Body of pancreas (tissue), 4 donors: Measurements from ENCODE around the gene BTBD10. TPM values are rescaled to one million over a fixed set of nuclear protein-coding genes. Genes with fewer than 3 reads are reported as not detected.

Experiments
- ATAC-seq: fragments of 150-250 bp; one replicate; pipeline ENCODE4 v1.9.1; 2016
- DNase-seq, 4 donors: peaks; one replicate each; pipeline ENCODE4 v3.0.0-alpha.2; 2019
- H3K27ac ChIP-seq, 4 donors: fragments of 200-600 bp; sonication (generic); 1 replicate in 3 of 4; 2 replicates in 1 of 4; pipeline versions ENCODE4 v1.5.1 to v1.6.1; 2016 to 2019; ENCODE audit warnings: mild to moderate bottlenecking in 1 of 4, mixed read lengths in 1 of 4, moderate library complexity in 1 of 4
- H3K27me3 ChIP-seq, 2 donors: fragments of 200-600 bp; sonication (generic); one replicate each; pipeline ENCODE4 v1.6.0; 2016; ENCODE audit warnings: mild to moderate bottlenecking in 1 of 2
- H3K36me3 ChIP-seq, 2 donors: fragments of 200-600 bp; sonication (generic); replicated peaks in 1 of 2; 2 replicates each; pipeline ENCODE4 v1.5.1; 2016; ENCODE audit warnings: low read depth in 2 of 2; ENCODE audit not compliant: insufficient read depth in 1 of 2
- H3K4me1 ChIP-seq: fragments of 200-600 bp; sonication (generic); one replicate; pipeline ENCODE4 v1.6.0; 2016
- H3K4me3 ChIP-seq, 2 donors: fragments of 200-600 bp; sonication (generic); 1 replicate in 1 of 2; 2 replicates in 1 of 2; pipeline ENCODE4 v1.5.1; 2016 to 2019
- H3K9me3 ChIP-seq, 3 donors: fragments of 200-600 bp; sonication (generic); 1 replicate in 2 of 3; 2 replicates in 1 of 3; pipeline ENCODE4 v1.5.1; 2016
- POLR2A ChIP-seq, 3 donors: fragments of 450-650 bp; IDR thresholded peaks; one replicate each; pipeline ENCODE4 v1.6.1; 2016; ENCODE audit warnings: antibody characterized with exemption in 3 of 3, mild to moderate bottlenecking in 2 of 3
- WGBS, 2 donors: methylation state at CpG; one replicate each; pipeline ENCODE4 v1.1.5; 2017; 5-methylcytosine and 5-hydroxymethylcytosine counted together
- intact Hi-C: fragments of 100-400 bp; cut with DNase I; formaldehyde crosslinking; loops from one replicate; pipeline ENCODE4 v1.15.1; 2023
- total RNA-seq, 2 donors: library from RNA; depleted of rRNA; stranded (reverse); fragments of >200 nt; gene quantifications; one replicate each; pipeline ENCODE4 v1.1.0, GENCODE V29; 2016
- TF ChIP-seq, protein P1 (sequence below), 7 experiments: fragments of 450-650 bp in 4 of 7; fragments of 200-600 bp in 3 of 7; sonication (generic) in 3 of 7; IDR thresholded peaks; one replicate each; pipeline ENCODE4 v1.5.1; 2016 to 2019; ENCODE audit warnings: antibody characterized with exemption in 7 of 7

BTBD10 gene
- 10 to 100 TPM; 14.2 to 17.1 TPM for total RNA-seq

DNA sequence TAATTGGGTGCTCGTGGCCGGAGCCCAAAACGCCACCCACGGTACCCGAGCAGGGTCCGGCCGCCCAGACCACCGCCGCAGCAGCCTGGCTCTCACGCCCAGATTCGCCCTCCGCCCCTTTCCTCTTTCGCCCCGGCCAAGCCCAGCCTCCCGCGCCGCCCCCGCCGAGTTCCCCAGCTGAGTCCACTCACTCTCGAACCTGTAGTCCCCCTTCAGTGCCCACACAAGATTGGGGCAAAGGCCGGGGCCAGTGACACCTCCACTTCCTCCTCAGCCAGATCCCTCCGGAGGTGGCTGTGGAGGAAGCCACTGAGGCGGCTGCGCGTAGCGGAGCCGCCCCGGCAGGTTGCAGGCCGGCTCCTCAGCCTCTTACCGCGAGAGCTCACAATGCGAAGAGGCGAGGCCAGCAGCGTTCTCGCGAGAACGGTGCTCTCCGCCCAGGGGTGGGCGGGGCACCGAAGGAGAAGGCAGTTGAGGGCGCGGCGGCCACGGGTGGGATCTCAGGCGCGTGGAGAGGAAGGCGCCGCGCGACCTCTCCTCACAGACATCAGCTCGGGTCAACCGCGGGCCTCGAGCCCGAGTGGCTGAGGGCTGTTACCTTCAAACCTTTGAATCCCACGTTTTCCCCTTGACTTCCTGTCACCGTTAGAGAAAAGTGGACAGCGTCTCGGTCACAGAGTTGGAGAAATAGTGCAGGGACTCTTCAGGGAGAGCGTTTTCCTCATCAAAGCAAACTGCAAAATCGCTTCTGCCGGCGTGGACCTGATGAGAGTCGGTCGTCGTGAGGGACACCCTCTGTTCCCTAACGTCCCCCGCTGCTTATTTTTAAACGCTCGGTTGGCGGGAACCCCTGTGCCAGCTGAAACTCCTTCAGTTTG lies at the start of gene BTBD10:
TSS of gene BTBD10 (minus strand) at position 322 of the 878 bp plus-strand sequence. CDS start 18,098 bp downstream, outside the sequence.
- peak; percentile 72 to 93 (median 91) for TF ChIP-seq POLR2A (IDR thresholded peaks at IDR 0.05)
- TF ChIP-seq, protein P1, sequence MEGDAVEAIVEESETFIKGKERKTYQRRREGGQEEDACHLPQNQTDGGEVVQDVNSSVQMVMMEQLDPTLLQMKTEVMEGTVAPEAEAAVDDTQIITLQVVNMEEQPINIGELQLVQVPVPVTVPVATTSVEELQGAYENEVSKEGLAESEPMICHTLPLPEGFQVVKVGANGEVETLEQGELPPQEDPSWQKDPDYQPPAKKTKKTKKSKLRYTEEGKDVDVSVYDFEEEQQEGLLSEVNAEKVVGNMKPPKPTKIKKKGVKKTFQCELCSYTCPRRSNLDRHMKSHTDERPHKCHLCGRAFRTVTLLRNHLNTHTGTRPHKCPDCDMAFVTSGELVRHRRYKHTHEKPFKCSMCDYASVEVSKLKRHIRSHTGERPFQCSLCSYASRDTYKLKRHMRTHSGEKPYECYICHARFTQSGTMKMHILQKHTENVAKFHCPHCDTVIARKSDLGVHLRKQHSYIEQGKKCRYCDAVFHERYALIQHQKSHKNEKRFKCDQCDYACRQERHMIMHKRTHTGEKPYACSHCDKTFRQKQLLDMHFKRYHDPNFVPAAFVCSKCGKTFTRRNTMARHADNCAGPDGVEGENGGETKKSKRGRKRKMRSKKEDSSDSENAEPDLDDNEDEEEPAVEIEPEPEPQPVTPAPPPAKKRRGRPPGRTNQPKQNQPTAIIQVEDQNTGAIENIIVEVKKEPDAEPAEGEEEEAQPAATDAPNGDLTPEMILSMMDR (IDR thresholded peaks at IDR 0.05), result peak in 1 of 7 experiments; percentile 15
- peaks cover 23% of the 10 kb centered on the region for H3K4me1 ChIP-seq
- 0% methylated on average over 19 to 71 of the region's 71 CpGs for WGBS, 2 donors
- no peaks in the 10 kb centered on the region for H3K36me3 ChIP-seq
- intact Hi-C loops, result no loop called here
- no peaks in the 10 kb centered on the region for H3K27me3 ChIP-seq
- peak within 1 kb of the TSS; percentile 67 to 94 for H3K4me3 ChIP-seq
- peak; percentile 99 for ATAC-seq
- peak; percentile 92 to 95 (median 94) for DNase-seq
- H3K27ac ChIP-seq, result peak within 1 kb of the TSS; percentile 72 to 92 (median 80)
- no peaks in the 10 kb centered on the region for H3K9me3 ChIP-seq

DNA sequence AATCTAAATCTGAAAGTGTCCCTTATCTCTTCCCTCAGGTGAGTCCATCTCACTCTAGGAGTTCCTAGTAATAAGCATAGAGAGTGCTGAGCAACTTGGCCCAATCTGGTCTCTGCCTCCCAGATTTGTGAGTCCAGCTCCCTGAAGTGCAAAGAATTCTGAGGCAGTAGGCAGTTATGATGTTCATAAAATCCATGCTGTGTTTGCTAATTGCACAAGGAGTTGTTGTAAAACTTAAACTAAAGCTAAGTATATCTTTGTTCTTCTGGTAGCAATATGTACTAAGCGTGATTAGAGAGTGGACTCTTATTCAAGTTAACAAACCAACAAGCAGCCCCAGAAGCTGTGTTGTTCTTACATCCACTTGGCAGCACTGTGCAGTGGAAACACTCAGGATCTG lies 40.4 kb upstream of the BTBD10 start:
- Histone ChIP-seq H3K4me3 (no peak overlapping the region), H3K4me1 (no peaks in the 10 kb centered on the region), H3K27ac (no peak overlapping the region), H3K9me3 (no peaks in the 10 kb centered on the region), H3K36me3 (no peaks in the 10 kb centered on the region), H3K27me3 (no peaks in the 10 kb centered on the region)
- ATAC-seq, result no peak
- no peak for TF ChIP-seq POLR2A (IDR thresholded peaks at IDR 0.05)
- TF ChIP-seq, protein P1 (IDR thresholded peaks at IDR 0.05), result no peak
- WGBS, 2 donors, result 31 to 87% methylated on average over 1 of the region's 1 CpG
- intact Hi-C loops, result no loop called here
- DNase-seq, result no peak

DNA sequence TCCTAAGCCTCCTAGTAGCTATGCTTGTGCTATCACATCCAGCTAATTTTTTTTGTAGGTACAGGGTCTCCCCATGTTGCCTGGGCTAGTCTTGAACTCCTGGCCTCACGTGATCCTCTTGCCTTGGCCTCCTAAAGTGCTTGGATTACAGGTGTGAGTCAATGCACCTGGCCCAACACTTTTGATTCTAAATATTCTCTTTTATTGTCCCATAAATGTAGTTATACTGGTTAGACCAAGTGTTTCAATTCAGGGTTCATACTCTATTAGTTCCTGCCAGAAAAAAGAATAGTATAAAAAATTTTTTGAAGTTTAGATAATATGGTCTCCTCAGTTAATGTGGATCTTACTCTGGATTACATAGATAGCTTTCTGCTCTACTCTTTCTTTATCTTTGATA lies 39.5 kb upstream of the BTBD10 start:
- Histone ChIP-seq H3K4me3 (no peak overlapping the region), H3K4me1 (no peaks in the 10 kb centered on the region), H3K27ac (no peak overlapping the region), H3K9me3 (no peaks in the 10 kb centered on the region), H3K36me3 (no peaks in the 10 kb centered on the region), H3K27me3 (no peaks in the 10 kb centered on the region)
- DNase-seq (no peak), ATAC-seq (no peak)
- TF ChIP-seq POLR2A (IDR thresholded peaks at IDR 0.05), result no peak
- TF ChIP-seq, protein P1 (IDR thresholded peaks at IDR 0.05), result no peak
- WGBS, 2 donors, result 81 to 89% methylated on average over 1 of the region's 1 CpG
- intact Hi-C loops, result no loop called here

DNA sequence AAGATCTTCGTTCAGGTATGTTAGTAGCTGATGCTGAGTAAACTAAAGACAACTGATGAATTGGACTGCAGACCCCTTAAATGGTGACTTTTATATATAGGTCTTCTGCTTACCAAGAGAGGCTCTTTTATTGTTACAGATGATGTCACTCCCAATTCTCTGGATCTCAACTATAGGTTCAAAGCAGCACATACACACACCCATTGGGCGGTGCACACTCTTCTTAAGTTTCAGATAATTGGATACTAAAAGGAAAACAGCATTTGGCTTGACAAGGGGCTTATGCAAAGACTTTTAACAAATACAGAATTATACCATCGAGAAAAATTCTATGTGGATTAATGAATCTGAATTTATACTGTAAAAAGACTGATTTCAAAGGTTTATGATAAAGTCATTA lies 32.9 kb upstream of the BTBD10 start, which contains the start of gene PTH:
TSS of gene PTH (minus strand) at position 69 of the 400 bp plus-strand sequence. CDS start 3,142 bp downstream, outside the sequence.
- DNase-seq (no peak), ATAC-seq (no peak)
- 87 to 90% methylated on average over 3 of the region's 3 CpGs for WGBS, 2 donors
- intact Hi-C loops, result no loop called here
- H3K27me3 ChIP-seq, result no peaks in the 10 kb centered on the region
- H3K9me3 ChIP-seq, result no peaks in the 10 kb centered on the region
- no peaks in the 10 kb centered on the region for H3K36me3 ChIP-seq
- no peak within 1 kb of the TSS for H3K4me3 ChIP-seq
- no peak within 1 kb of the TSS for H3K27ac ChIP-seq
- TF ChIP-seq, protein P1 (IDR thresholded peaks at IDR 0.05), result no peak
- no peak for TF ChIP-seq POLR2A (IDR thresholded peaks at IDR 0.05)
- H3K4me1 ChIP-seq, result no peaks in the 10 kb centered on the region
